Neural progenitor cell (in vitro differentiated cells): Measurements from ENCODE around the gene HOXD13. TPM values are rescaled to one million over a fixed set of nuclear protein-coding genes. Genes with fewer than 3 reads are reported as not detected.

Experiments
- DNase-seq: peaks from one replicate; pipeline ENCODE4 v3.0.0-alpha.2; 2016; ENCODE audit warnings: low spot score
- H2AFZ ChIP-seq: fragments of 200-600 bp; sonication (generic); replicated peaks from 2 replicates; pipeline ENCODE4 v1.6.1; 2016; ENCODE audit warnings: antibody characterized with exemption
- H3F3A ChIP-seq: fragments of 200-600 bp; sonication (generic); 2 replicates; pipeline ENCODE4 v1.6.1; 2016; ENCODE audit warnings: antibody characterized with exemption, low read depth
- H3K27ac ChIP-seq: fragments of 200-600 bp; sonication (generic); 2 replicates; pipeline ENCODE4 v1.5.1; 2016; ENCODE audit warnings: mild to moderate bottlenecking
- H3K27me3 ChIP-seq: fragments of 200-600 bp; sonication (generic); 2 replicates; pipeline ENCODE4 v1.6.1; 2016; ENCODE audit warnings: mild to moderate bottlenecking, moderate library complexity
- H3K36me3 ChIP-seq: fragments of 200-600 bp; sonication (generic); 2 replicates; pipeline ENCODE4 v1.5.1; 2016
- H3K4me1 ChIP-seq: fragments of 200-600 bp; sonication (generic); 2 replicates; pipeline ENCODE4 v1.6.1; 2016; ENCODE audit warnings: mixed run types
- H3K4me2 ChIP-seq: fragments of 200-600 bp; sonication (generic); 2 replicates; pipeline ENCODE4 v1.6.1; 2016
- H3K4me3 ChIP-seq: fragments of 200-600 bp; sonication (generic); 2 replicates; pipeline ENCODE4 v1.5.1; 2016
- H3K79me2 ChIP-seq: fragments of 200-600 bp; sonication (generic); 2 replicates; pipeline ENCODE4 v1.6.1; 2016; ENCODE audit warnings: low read depth
- H3K9ac ChIP-seq: fragments of 200-600 bp; sonication (generic); 2 replicates; pipeline ENCODE4 v1.6.1; 2016
- H3K9me3 ChIP-seq: fragments of 200-600 bp; sonication (generic); 2 replicates; pipeline ENCODE4 v1.5.1; 2016; ENCODE audit warnings: low read depth
- H4K20me1 ChIP-seq: fragments of 200-600 bp; sonication (generic); 2 replicates; pipeline ENCODE4 v1.6.1; 2016; ENCODE audit warnings: low read depth
- H3K27ac Mint-ChIP-seq: 3 replicates; pipeline ENCODE4 v1.8.0; 2021; ENCODE audit warnings: mixed read lengths
- H3K27me3 Mint-ChIP-seq: 2 replicates; pipeline ENCODE4 v1.8.0; 2022; ENCODE audit warnings: low read depth, mild to moderate bottlenecking, inconsistent platforms, moderate library complexity, mixed read lengths; ENCODE audit not compliant: insufficient read depth
- H3K36me3 Mint-ChIP-seq: 3 replicates; pipeline ENCODE4 v1.8.0; 2021; ENCODE audit warnings: mixed read lengths
- H3K4me1 Mint-ChIP-seq: 3 replicates; pipeline ENCODE4 v1.8.0; 2021; ENCODE audit warnings: mixed read lengths
- H3K4me3 Mint-ChIP-seq: 3 replicates; pipeline ENCODE4 v1.8.0; 2021; ENCODE audit warnings: mild to moderate bottlenecking, moderate library complexity, mixed read lengths
- H3K9me3 Mint-ChIP-seq: 3 replicates; pipeline ENCODE4 v1.8.0; 2020; ENCODE audit warnings: mixed read lengths
- EZH2 ChIP-seq: fragments of 200-600 bp; sonication (generic); IDR thresholded peaks from 2 replicates; pipeline ENCODE4 v1.6.1; 2017; ENCODE audit warnings: antibody characterized with exemption, mild to moderate bottlenecking, moderate library complexity
- EZH2phosphoT487 ChIP-seq: fragments of 200-600 bp; sonication (generic); IDR thresholded peaks from 2 replicates; pipeline ENCODE4 v1.6.1; 2017; ENCODE audit warnings: antibody characterized with exemption
- total RNA-seq: library from RNA; depleted of rRNA; stranded (reverse); fragments of >200 nt; gene quantifications from 2 replicates; pipeline ENCODE4 v1.2.3, GENCODE V29; 2015; ENCODE audit warnings: low replicate concordance
- TF ChIP-seq, protein P1 (sequence below): fragments of 200-600 bp; sonication (generic); IDR thresholded peaks from 2 replicates; pipeline ENCODE4 v1.5.1; 2017; ENCODE audit warnings: antibody characterized with exemption, mild to moderate bottlenecking

The HOXD13 gene
- total RNA-seq, 1 donor from 2014 or later = not detected

DNA sequence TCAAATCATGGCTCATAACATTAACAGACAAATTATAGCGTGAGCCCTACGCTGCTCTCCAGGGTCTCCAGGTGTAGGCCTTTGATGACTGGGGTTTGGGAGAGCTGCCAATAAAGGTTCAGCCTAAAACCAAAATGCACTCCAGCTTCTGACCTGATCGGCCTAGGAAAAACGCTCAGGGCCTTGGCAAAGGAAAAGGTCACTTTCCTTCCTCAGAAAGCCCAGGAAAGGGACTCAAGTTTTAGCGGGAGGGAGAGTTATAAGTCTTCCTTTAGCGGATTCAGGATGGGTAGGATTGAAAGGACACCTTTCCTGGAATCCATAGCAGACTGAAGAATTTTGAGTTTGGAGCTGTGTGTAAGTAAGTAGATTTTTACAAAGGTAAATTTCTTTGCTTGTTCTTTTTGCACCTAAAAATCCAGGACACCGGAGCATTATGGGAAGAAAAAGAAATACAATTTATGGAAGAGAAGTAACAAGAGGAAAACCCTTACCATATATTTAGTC is 17.5 kb upstream of the HOXD13 start:
- no peak for DNase-seq
- no peak overlapping the region for H3K4me2 ChIP-seq
- Mint-ChIP-seq H3K4me1 (peaks cover 6% of the 10 kb centered on the region), H3K9me3 (peaks cover 5% of the 10 kb centered on the region), H3K36me3 (no peaks in the 10 kb centered on the region), H3K4me3 (no peak overlapping the region), H3K27me3 (peaks cover 88% of the 10 kb centered on the region), H3K27ac (no peak overlapping the region)
- H4K20me1 ChIP-seq = peaks cover 69% of the 10 kb centered on the region
- H3F3A ChIP-seq = peaks cover 17% of the 10 kb centered on the region
- no peaks in the 10 kb centered on the region for H3K36me3 ChIP-seq
- TF ChIP-seq, protein P1, sequence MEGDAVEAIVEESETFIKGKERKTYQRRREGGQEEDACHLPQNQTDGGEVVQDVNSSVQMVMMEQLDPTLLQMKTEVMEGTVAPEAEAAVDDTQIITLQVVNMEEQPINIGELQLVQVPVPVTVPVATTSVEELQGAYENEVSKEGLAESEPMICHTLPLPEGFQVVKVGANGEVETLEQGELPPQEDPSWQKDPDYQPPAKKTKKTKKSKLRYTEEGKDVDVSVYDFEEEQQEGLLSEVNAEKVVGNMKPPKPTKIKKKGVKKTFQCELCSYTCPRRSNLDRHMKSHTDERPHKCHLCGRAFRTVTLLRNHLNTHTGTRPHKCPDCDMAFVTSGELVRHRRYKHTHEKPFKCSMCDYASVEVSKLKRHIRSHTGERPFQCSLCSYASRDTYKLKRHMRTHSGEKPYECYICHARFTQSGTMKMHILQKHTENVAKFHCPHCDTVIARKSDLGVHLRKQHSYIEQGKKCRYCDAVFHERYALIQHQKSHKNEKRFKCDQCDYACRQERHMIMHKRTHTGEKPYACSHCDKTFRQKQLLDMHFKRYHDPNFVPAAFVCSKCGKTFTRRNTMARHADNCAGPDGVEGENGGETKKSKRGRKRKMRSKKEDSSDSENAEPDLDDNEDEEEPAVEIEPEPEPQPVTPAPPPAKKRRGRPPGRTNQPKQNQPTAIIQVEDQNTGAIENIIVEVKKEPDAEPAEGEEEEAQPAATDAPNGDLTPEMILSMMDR = no peak
- TF ChIP-seq EZH2phosphoT487 (peak; percentile 59), EZH2 (peak; percentile 26)
- no peaks in the 10 kb centered on the region for H3K4me1 ChIP-seq
- H3K9ac ChIP-seq = no peak overlapping the region
- H2AFZ ChIP-seq = no peak overlapping the region
- no peak overlapping the region for H3K4me3 ChIP-seq
- peaks cover 100% of the 10 kb centered on the region for H3K27me3 ChIP-seq
- H3K27ac ChIP-seq = no peak overlapping the region
- no peaks in the 10 kb centered on the region for H3K9me3 ChIP-seq
- no peaks in the 10 kb centered on the region for H3K79me2 ChIP-seq

DNA sequence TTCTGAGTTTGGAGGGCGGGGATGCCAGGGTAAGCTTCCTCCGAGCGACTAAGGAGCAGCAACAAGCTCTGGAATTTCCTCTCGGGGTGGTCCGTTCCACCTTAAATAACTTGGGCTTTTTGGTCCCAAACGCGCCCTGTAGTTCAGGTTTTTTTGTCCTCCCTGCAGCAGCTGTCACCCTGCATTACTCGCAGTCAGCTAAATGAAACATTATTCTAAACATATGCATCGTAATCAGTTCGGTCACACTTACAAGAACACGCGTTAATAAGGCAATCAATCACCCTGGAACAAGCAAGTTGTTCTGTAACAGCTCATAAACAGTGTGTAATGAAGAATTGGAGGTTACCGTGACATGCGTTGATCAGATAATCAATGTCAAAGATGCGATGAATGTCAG is 17.0 kb upstream of the HOXD13 start:
- Histone ChIP-seq H3K27me3 (peaks cover 100% of the 10 kb centered on the region), H3F3A (peaks cover 17% of the 10 kb centered on the region), H3K9me3 (no peaks in the 10 kb centered on the region), H3K4me3 (no peak overlapping the region), H3K4me1 (no peaks in the 10 kb centered on the region), H2AFZ (no peak overlapping the region), H3K27ac (no peak overlapping the region), H3K79me2 (no peaks in the 10 kb centered on the region), H4K20me1 (peaks cover 65% of the 10 kb centered on the region), H3K9ac (no peak overlapping the region), H3K36me3 (no peaks in the 10 kb centered on the region), H3K4me2 (no peak overlapping the region)
- peak; percentile 73 for DNase-seq
- Mint-ChIP-seq H3K9me3 (peaks cover under 1% of the 10 kb centered on the region), H3K27me3 (peaks cover 83% of the 10 kb centered on the region), H3K4me3 (no peak overlapping the region), H3K36me3 (no peaks in the 10 kb centered on the region), H3K4me1 (peaks cover 6% of the 10 kb centered on the region), H3K27ac (no peak overlapping the region)
- TF ChIP-seq EZH2 (peak; percentile 78), EZH2phosphoT487 (no peak)
- TF ChIP-seq, protein P1 = no peak

DNA sequence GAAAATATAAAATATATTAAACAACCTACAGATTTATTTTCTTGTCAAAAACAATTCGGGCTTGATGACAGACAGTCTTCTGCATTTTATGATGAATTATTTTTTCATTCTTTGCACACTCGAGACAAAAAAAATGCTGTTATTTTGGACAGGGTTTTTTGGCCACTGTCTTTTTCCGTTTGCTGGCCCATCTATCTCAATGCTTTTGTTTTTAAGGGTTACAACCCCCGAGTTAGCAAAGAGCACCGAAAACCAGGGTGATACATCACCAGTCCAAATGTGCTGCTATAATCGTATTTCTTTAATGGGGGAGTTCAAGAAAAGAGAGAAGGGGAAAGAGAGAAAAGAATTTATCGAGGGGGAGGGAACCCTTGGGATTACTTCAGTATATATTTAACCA is 16.5 kb upstream of the HOXD13 start:
- H3K36me3 Mint-ChIP-seq = no peaks in the 10 kb centered on the region
- H3K9me3 Mint-ChIP-seq = no peaks in the 10 kb centered on the region
- H3K27ac Mint-ChIP-seq = no peak overlapping the region
- no peaks in the 10 kb centered on the region for H3K9me3 ChIP-seq
- no peak overlapping the region for H3K9ac ChIP-seq
- peaks cover 82% of the 10 kb centered on the region for H3K27me3 Mint-ChIP-seq
- H3K4me1 Mint-ChIP-seq = peaks cover 8% of the 10 kb centered on the region
- H3K4me3 Mint-ChIP-seq = no peak overlapping the region
- H3K36me3 ChIP-seq = no peaks in the 10 kb centered on the region
- H3K79me2 ChIP-seq = no peaks in the 10 kb centered on the region
- DNase-seq = no peak
- H3K27me3 ChIP-seq = peaks cover 100% of the 10 kb centered on the region
- H3K27ac ChIP-seq = no peak overlapping the region
- H3K4me1 ChIP-seq = no peaks in the 10 kb centered on the region
- peaks cover 64% of the 10 kb centered on the region for H4K20me1 ChIP-seq
- H3K4me3 ChIP-seq = no peak overlapping the region
- H3F3A ChIP-seq = peaks cover 17% of the 10 kb centered on the region
- TF ChIP-seq EZH2phosphoT487 = no peak
- TF ChIP-seq EZH2 = peak; percentile 14
- H3K4me2 ChIP-seq = no peak overlapping the region
- H2AFZ ChIP-seq = no peak overlapping the region

DNA sequence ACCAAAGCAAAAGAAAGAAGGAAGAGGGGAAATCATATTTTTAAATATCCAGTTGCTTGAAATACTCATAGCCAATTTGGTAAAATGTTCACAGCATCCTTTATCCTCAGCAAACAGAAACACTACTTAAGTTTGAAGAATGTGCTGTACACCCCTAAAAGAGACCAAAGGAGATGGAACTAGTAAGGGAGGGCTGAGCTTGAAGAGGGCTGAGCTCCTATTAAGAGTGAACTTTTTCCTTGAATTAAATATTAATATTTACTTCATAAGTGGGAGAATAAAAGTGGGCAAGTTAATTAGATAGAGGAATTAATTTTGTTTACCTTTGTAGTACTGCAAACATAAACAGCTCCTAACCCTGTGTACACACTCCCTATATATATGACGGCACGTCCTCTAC is 15.7 kb upstream of the HOXD13 start:
- Histone ChIP-seq H3K27ac (no peak overlapping the region), H3K27me3 (peaks cover 100% of the 10 kb centered on the region), H3K4me1 (no peaks in the 10 kb centered on the region), H3K79me2 (no peaks in the 10 kb centered on the region), H3K9ac (no peak overlapping the region), H4K20me1 (peaks cover 70% of the 10 kb centered on the region), H2AFZ (no peak overlapping the region), H3K4me2 (no peak overlapping the region), H3F3A (peaks cover 17% of the 10 kb centered on the region), H3K9me3 (no peaks in the 10 kb centered on the region), H3K36me3 (no peaks in the 10 kb centered on the region), H3K4me3 (no peak overlapping the region)
- peaks cover 11% of the 10 kb centered on the region for H3K4me1 Mint-ChIP-seq
- TF ChIP-seq EZH2 (no peak), EZH2phosphoT487 (no peak)
- TF ChIP-seq, protein P1 = no peak
- no peak overlapping the region for H3K27ac Mint-ChIP-seq
- DNase-seq = no peak
- H3K9me3 Mint-ChIP-seq = no peaks in the 10 kb centered on the region
- no peaks in the 10 kb centered on the region for H3K36me3 Mint-ChIP-seq
- peaks cover 84% of the 10 kb centered on the region for H3K27me3 Mint-ChIP-seq
- H3K4me3 Mint-ChIP-seq = no peak overlapping the region
